AG08396 (cell line): Measurements from ENCODE around the gene MORC4.

ENCODE experiments used
- DNase-seq: peaks from one replicate; pipeline ENCODE4 v3.0.0; 2012; ENCODE audit warnings: low spot score, mixed read lengths

Gene MORC4

DNA sequence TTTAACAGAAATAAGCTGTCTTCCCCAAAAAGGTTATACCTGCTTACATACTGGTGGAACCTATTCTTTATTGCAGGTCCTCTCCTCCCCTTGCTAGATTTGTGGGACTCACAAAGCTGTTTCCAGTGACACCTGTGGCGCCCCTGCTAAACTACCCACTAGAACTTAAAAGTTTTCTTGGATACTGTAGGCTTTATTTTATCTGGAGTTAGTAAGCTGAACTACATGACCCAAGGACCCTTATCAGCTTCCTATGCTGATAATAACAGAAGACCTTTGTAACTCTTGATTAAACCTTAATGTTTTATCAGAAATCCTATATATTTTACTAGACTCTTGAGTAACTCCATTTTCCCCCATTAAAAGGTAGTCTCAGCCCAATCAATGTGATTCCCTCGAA, 47.5 kb downstream of the MORC4 start:
- DNase-seq: no peak

DNA sequence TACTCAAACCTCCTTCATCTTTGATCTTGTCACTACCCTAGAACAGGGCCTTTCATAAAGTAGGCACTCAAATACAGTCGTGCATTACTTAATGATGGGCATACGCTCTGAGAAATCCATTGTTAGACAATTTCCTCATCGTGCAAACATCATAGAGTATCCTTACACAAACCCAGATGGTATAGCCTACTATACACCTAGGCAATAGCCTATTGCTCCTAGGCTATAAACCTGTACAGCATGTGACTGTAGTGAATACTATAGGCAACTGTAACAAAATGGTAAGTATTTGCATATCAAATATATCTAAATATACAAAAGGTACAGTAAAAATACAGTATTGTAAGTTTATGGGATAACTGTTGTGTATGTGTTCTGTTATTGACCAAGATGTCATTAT, 47.9 kb downstream of the MORC4 start:
- DNase-seq: no peak

DNA sequence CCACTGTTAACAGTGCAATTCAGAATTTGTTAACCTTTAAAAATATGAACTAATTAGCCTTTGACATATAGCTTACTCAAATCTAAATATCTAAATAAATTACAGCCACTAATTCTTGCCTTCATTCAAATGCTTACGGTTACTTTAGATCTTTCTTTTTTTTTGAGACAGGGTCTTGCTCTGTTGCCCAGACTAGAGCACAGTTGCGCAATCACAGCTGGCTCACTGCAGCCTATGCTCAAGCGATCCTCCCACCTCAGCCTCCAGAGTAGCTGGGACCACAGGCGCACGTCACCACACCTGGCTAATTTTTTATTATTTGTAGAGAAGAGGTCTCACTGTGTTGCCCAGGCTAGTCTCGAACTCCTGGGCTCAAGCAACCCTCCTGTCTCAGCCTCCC, 48.8 kb downstream of the MORC4 start:
- no peak for DNase-seq

DNA sequence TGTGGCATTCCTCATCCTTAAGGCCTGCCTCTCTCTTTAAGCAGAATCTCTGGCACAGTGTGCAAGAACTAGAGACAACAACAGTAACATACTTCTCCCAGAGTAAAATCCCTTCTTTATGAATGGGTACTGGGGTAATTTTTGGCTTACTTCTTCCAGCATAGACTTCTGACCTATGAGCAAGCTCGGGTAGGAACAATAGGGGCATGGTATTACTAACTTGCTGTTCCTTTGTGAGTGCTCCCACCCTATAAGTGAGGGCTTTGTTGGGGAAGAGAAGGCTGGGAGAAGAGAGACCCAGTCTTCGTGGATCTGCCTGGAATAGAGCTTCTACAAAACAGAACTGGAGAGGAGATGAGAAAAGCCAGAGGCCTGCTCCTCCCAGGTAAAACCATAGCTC, 49.6 kb downstream of the MORC4 start:
- DNase-seq: no peak

DNA sequence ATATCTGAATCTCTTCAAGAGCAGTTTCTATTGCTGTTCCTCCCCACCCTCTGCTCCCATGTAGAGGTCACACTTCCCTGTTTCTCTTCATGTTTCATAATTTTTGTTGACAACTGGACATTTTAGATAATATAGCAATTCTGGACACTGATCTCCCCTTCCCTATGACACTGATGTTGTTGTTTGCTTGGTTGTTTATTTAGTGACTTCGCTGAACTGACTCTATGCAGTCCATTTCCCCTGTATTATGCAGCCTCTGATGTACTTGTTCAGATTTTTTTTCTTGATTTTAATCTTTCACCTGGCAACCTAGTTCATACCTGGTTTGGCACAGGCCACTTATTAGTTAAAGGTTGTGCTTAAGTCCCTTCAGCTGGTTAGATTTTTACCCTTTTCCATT, 50.6 kb downstream of the MORC4 start:
- no peak for DNase-seq

DNA sequence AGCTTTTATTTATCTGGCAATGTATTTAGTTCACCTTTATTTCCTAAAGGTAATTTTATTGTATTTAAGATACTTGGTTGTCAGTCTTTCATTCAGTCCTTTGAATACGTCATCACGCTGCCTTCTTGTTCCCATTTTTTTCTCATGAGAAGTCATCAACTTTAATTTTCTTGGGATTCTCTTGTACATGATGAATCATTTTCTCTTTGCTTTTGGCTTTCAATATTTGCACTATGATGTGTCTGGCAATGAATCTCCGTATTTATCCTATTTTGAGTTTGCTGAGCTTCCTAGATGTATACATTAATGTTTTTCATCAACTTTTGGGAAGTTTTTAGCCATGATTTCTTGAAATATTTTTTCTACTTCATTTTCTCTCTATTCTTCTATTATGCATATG, 51.4 kb downstream of the MORC4 start:
- no peak for DNase-seq

DNA sequence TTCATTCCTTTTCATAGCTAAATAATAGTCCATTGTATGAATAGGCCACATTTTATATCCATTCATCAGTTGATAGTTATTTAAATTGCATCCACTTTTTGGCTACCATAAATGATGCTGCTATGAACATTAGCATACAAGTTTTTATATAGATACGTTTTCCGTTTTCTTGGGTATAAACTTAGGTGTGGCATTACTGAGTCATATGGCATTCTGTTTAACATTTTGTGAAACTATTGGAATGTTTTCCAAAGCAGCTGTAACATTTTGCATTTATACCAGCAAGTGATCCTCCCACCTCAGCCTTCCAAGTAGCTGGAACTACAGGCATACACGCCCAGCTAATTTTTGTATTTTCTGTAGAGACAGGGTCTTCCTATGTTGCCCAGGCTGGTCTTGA, 53.5 kb downstream of the MORC4 start:
- DNase-seq: no peak

DNA sequence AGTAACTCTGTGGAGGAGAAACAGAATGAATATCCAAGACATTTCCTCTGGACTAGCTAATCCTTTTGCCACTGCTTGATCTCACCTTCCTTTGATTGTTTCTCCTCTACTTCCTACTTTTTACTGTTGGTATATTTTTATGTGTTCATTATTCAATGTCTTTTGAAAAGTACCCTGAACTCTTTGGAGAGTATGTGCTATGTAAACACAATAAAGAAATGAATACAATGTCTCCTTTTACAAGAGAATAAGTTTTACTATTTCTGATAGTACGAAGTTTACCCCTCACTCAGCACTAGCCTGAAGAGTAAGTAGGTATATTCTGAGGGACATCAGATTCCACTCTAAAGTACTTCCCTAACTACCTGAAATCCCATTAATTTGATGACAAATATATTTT, 59.9 kb downstream of the MORC4 start:
- DNase-seq: no peak

DNA sequence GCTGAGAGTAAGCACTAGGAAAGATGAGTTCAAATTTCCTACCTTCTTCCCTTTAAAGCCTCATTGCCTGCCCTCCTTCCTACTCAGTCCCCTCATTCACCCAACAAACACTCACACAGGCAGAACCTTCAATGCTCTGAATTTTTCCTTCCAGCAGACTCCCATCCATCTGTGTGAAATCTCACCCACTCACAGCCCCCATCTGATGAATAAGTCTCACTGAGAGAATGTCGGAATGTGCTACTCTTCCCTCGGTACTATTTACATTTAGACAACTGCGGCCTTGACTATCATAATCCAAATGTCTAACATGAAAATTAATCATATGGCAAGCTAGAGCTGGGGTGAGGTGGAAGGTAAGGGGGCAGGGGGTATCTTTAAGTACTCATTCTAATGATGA, 60.4 kb downstream of the MORC4 start:
- no peak for DNase-seq

DNA sequence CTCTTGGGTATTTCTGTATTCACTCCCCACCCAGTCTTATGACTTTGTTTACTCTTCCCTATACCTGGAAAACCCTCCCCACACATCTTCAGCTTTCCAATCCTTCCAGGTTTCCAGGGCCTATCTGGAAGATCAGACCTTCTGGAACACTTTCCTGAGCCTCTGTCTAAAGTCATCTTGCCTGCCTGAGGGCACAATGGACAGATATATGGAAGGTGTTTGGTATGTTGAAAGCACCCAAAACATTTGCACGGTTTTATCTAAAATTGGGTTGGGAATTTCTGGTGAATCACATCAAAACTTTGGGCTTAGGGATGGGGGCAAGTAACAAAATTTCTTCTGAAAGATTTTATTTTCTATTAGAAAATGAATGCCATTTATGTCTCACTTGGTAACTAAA, 63.8 kb downstream of the MORC4 start:
- DNase-seq: no peak

DNA sequence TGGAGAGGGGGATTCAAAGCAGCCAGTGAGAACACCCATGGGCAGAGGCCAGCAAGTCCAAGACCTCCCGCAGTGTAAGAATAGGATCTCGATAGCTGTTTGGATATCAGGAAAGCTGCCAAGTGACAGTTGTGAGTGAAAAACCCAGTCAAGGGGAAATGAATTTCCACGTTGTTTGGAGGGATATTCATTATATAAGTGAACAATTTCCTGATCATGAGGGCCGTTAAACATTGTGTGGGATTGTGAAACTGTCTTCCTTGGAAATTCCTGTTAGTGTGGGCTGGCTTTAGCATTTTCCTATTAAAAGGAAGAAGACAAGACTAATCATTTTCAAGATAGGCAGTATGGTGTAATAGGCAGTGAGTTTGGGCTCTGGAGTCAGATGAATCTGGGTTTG, 64.8 kb downstream of the MORC4 start:
- DNase-seq: no peak

DNA sequence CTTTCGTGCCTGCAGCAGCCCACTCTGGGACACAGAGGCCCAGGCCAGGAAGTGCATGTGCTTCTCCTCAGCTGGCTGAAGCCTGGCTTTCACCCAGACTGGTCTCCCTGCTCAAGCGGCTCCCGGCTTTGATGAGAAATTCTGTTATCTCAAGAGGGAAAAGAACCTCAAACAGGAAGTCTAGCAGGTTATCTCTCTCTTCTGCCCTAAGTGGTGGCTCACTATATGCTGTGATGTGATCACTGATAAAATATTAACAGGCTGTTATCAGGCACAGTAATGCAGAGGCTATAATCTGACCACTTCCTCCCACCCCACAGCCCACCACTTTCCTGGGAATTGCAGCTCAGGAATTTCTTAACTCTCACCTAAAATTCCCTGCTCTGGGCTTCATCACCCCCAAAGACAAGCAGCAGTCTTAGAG, 66.5 kb downstream of the MORC4 start:
- DNase-seq: no peak

DNA sequence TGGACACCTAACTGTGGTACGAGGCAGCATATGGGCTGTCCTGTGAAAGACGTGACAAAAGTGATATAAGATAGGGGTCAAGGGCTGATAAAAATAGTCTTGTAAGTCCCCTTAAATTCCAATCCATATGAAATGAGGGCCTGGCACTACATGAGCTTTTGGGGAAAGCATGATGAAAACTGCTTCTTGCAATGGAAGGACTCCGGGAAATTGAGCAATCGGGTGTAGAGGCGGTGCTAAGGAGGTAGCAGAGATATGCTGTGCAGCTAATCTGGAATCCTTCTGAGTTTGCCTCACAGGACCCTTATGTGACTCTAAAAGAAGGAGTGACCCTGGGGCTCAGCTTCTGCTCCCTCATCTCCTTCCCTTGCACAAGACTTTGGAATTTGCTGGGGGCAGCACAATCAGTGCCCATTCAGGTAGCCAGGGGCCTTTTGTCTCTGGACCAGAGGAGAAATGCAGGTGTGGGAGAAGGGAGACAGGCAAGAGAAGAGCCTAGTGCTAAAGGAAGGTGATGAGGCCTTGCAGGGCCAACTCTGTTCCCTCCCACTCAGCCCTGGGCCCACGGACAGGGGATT, 67.0 kb downstream of the MORC4 start:
- DNase-seq: no peak

DNA sequence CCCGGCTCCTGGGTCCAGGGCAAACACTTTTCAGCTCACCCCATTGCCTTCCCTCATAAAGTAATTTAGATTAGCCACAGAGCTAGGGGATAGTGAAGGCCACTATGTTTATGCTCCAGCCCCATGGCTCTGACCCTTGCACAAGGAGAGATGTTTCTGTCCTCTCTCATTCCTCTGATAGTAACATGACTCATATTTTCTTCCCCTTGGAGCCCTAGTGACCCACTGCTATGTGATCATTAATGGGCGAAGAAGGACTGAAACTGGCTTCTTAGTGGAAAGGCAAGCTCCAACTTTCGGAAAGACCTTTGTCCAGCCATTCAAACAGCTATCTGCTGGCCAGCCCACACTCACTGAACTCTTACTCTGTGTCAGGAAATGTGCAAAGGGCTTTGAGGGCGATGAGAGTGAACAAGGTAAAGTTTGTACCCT, 67.5 kb downstream of the MORC4 start:
- peak; percentile 42 for DNase-seq

DNA sequence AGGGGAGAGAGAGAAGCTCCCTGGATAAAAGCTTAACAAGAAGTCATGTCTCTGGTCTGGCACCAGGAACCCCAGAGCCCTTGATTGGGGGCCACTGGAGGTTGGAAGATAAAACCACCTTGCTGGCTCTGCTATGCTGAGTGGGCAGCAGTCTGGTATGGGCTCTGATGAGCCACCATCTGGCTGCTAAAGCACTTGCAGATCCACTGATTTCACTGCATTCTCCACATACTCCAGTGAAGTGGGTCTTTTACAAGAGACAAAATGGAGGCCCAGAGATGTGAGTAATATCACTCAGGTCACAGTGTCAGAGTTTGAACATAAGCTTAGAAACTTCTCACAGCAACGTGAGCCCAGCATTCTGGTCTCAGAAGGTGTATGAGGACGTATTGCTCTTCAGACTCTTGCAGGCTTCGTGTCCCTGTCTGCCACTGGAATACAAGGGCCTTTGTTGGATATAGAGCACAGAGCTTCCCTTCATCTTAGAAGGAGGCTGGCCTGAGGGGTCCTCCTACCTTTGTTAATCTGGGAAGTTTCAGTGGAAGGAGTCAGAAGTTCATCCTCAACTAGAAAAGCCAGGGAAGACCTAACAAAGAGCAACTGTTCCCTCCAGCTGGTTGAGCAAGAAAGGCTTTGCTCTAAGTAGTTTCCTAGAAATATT, 68.1 kb downstream of the MORC4 start:
- DNase-seq: no peak

DNA sequence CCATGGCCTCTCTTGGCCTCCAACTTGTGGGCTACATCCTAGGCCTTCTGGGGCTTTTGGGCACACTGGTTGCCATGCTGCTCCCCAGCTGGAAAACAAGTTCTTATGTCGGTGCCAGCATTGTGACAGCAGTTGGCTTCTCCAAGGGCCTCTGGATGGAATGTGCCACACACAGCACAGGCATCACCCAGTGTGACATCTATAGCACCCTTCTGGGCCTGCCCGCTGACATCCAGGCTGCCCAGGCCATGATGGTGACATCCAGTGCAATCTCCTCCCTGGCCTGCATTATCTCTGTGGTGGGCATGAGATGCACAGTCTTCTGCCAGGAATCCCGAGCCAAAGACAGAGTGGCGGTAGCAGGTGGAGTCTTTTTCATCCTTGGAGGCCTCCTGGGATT, 71.8 kb downstream of the MORC4 start:
- no peak for DNase-seq

DNA sequence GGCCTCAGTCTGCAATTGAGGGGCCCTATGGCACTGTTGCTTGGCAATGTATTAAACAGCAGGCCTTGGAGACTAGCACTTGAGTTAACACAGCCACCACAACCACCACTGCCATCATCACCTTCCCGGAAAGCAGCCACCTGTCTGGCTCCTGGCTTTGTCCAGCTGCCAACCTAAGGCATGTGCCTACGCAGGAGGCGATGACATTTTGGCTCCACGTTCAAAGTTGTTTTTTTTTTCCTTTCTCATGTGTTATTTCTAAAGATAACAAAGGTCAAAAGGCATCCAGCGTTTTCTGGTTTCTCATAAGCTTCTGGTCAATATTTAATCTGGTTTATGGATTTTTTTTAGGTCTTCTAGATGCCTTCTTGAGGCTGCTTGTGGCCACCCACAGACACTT, 72.3 kb downstream of the MORC4 start:
- DNase-seq: no peak

DNA sequence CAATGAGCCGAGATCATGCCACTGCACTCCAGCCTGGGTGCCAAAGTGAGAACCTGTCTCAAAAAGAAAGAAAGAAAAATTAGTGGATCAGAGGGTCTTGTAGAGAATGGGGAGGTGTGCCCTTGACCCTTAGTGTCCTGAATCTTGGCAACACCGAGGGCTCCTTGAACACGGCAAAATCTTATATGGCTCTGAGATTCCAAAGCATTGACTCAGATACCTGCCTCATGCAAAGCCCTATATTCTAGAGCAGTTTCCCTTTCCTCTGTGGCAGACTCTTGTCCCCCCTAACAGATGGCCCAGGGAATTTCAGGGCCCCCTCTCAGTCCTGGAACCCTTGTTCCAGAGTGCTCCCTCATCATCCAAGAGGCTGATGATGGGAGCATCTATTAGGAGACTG, 73.0 kb downstream of the MORC4 start:
- DNase-seq: no peak

DNA sequence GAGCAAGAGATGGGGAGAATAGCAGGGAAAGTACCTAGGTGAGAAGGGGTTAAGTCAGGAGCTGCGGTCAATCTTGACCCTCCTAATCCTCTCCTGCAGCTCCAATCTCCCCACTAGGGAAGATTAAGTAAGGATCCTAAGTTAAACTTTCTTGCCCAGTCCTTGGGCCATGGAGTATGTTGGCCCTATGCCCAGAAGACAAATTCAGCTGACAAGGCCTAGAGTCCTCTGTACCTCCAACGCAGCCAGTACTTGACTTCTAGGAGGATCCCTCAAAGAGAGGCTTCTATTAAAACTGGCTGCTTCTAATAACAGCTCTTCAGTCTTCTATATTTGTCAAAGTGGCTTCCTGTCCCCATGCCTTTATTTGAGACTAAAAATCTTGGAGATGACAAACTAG, 78.4 kb downstream of the MORC4 start:
- DNase-seq: no peak

DNA sequence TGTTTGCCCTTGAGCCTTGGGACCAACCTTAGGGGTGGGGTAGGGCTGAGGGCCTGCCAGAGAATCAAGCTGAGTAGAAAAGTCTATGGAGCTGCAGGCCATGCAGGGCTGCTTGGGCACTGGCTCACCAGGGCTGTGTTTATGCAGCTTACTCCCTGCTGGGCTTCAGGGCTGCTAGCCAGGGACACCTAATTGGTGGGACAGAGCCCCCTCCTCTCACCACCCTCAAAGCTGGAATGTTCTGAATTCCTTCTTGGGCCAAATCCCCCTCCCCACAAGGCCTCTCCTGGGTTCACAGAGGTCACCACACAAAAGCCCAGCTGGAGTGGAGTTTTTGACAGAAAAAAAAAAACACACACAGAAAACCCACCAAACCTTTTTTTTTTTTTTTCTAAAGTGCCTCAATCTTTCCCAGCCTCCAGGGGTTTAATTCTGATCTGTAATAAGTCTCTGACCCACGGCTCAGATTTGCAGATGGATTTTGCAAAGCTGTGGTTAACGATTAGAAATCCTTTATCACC, 80.0 kb downstream of the MORC4 start, which contains the start of gene CLDN2:
Gene CLDN2 (plus strand): TSS at position 471 of the 521 bp plus-strand sequence. CDS start 7,827 bp downstream, outside the sequence.
- DNase-seq: no peak

DNA sequence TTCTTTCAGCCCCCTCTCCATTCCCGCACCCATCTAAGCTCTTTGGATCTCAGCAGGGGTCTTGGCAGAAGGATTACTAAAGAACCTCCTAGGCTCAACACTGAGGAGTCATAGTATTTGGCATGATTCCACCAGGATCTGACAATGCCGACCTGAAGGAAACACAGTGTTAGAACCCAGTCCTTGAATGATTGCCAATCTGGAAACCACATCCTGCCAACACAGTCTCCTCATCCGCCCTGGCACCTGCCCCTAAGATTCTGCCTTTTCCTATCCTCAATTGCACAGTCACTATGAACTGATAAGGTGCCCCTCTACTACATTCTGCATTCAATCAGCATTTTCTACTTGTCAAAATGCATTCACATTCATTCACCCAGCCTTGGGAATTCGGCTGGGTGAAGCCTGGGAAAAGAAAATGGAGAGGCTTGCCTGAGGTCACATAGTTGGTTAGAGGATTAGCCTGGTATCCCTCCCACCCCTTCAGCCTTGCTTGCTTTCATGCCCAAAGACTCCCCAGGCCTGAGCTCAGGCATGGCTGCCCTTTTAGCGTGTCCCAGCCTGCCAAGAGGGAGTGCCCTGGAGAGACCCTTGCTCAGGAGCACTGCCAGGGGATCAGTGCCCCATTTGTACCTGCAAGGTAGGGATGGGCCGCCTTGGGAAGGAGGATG, 82.0 kb downstream of the MORC4 start:
- no peak for DNase-seq

DNA sequence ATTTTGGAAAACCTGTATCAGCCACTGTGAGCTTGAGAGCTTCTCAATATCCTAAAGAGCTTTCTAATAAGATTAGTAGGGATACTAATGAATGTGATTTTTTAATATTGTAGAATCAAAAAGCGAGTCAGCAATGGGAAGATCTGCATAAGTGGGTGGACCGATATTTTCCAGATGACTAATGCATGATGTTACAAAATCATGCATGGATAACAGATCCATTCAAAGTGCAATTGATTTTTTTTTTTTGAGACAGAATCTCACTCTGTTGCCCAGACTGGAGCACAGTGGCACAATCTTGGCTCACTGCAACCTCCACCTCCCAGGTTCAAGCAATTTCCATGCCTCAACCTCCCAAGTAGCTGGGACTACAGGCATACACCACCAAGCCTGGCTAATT, 87.1 kb downstream of the MORC4 start:
- DNase-seq: no peak

DNA sequence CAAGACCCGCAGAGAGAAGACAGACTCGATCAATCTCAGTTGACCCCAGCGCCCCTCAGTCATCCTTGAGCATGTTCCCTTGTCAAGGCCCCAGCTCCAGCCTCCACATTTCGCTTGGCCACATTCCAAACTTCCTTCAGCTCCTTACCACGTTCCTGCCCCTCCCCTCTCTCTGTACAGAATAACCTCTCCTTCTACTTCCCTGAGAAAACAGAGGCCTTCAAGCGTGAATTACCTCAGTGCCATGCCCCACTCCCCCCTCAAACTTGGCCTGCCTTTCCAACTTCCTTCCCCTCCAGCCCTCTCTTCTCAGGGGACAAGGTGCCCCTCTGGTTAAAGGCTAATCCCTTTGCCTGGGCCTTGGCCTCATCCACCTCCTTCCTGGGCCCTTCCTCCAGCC, 93.7 kb downstream of the MORC4 start:
- DNase-seq: no peak
